ENCODE results near the gene KRT13. TPM values are rescaled to one million over a fixed set of nuclear protein-coding genes. Genes with fewer than 3 reads are reported as not detected.

The KRT13 gene
- total and polyA plus RNA-seq, 2 experiments from 2014 or later, result 8.1 to 24.8 TPM

DNA sequence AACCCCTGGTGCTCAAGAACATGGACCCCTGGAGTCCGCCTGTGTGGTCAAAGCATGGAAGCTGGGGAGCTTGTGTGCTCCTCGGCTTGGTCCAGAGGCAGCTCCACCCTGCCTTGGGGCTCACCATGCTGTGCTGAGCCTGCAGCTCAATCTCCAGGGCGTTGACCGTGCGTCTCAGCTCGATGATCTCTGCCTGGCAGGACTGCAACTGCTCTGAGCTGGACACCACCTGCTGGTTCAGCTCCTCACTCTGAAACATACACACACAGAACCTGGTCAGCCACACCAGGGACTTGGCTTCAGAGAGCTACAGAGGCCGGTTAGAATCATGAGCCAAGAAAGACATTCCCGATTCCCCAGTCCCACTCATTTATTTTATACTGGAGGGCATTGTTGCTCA is 27.2 kb downstream of the KRT13 start:
- Histone ChIP-seq H3K27me3 (no peaks in the 10 kb centered on the region), H3K9me2 (replicated peaks; ENCODE audit: insufficient read depth) (no peaks in the 10 kb centered on the region), H3K4me2 (no peak overlapping the region), H3K9me3 (ENCODE audit: low read depth) (no peaks in the 10 kb centered on the region), H3K4me3 (no peak overlapping the region), H2AFZ (no peak overlapping the region), H3K79me2 (no peaks in the 10 kb centered on the region), H3K27ac (no peak overlapping the region), H4K20me1 (ENCODE audit: insufficient read depth, poor library complexity, severe bottlenecking) (no peaks in the 10 kb centered on the region), H3K36me3 (replicated peaks; ENCODE audit: insufficient read depth, low read depth) (no peaks in the 10 kb centered on the region), H3K4me1 (ENCODE audit: insufficient read depth) (no peaks in the 10 kb centered on the region)
- no peak for DNase-seq (ENCODE audit: low spot score)
- TF ChIP-seq, protein P1, sequence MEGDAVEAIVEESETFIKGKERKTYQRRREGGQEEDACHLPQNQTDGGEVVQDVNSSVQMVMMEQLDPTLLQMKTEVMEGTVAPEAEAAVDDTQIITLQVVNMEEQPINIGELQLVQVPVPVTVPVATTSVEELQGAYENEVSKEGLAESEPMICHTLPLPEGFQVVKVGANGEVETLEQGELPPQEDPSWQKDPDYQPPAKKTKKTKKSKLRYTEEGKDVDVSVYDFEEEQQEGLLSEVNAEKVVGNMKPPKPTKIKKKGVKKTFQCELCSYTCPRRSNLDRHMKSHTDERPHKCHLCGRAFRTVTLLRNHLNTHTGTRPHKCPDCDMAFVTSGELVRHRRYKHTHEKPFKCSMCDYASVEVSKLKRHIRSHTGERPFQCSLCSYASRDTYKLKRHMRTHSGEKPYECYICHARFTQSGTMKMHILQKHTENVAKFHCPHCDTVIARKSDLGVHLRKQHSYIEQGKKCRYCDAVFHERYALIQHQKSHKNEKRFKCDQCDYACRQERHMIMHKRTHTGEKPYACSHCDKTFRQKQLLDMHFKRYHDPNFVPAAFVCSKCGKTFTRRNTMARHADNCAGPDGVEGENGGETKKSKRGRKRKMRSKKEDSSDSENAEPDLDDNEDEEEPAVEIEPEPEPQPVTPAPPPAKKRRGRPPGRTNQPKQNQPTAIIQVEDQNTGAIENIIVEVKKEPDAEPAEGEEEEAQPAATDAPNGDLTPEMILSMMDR (IDR thresholded peaks at IDR 0.05; ENCODE audit: poor library complexity), result no peak
- no peak for TF ChIP-seq EZH2 (IDR thresholded peaks at IDR 0.05; ENCODE audit: borderline replicate concordance)
- TF ChIP-seq EZH2phosphoT487 (IDR thresholded peaks at IDR 0.05; ENCODE audit: low read depth, severe bottlenecking, unreplicated experiment), result no peak
- 91% methylated on average over 8 of the region's 8 CpGs for WGBS (ENCODE audit: low lambda C conversion rate, missing lambda C conversion rate)

DNA sequence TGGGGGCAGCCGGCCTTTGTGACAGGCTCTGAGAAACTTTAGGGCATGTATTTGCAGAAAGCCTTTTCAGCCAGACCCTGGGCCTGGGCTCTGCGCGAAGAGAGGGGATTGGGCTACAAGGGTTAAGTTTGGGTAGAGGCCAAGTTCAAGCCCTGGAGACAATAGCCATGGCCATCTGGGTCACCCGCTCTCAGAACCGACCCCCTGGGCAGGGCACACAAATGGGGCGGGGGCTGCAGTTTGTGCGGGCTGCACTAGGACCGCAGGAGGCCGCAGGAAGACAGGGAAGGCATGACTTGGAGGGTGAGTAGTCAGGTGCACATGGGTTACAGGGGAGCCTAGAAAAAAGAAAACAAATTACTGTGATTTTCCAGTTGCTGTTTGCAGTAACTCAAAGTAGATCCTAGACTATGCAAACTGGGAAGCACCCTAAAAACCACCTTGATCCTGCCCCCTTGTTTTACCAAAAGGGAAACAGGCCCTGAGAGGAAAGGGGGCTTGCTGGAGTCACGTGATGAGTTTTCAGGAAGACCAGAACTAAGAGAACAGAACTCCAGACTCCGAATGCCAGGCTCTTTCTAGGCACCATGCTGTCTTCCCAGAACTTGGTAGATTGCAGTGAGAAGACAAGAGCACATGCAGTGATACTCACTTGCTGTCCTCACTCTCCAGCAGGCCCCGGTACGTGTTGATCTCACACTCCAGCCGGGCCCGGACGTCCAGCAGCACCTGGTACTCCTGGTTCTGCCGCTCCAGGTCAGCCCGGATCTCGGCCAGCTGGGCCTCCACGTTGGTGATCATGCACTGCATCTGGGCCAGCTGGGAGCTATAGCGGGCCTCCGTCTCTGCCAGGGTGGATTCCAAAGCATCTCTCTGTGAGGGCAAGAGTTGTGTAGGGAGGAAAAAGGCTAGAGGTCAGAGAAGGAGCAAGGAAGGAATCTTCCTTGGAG is 28.3 kb downstream of the KRT13 start:
- H3K4me3 ChIP-seq, result no peak overlapping the region
- H3K4me2 ChIP-seq, result no peak overlapping the region
- no peak overlapping the region for H3K27ac ChIP-seq
- no peak for DNase-seq (ENCODE audit: low spot score)
- WGBS (ENCODE audit: low lambda C conversion rate, missing lambda C conversion rate), result 94% methylated on average over 22 of the region's 22 CpGs
- H2AFZ ChIP-seq, result no peak overlapping the region
- no peaks in the 10 kb centered on the region for H3K27me3 ChIP-seq
- H3K9me3 ChIP-seq (ENCODE audit: low read depth), result no peaks in the 10 kb centered on the region
- H3K9me2 ChIP-seq (replicated peaks; ENCODE audit: insufficient read depth), result no peaks in the 10 kb centered on the region
- no peak for TF ChIP-seq EZH2phosphoT487 (IDR thresholded peaks at IDR 0.05; ENCODE audit: low read depth, severe bottlenecking, unreplicated experiment)
- no peak for TF ChIP-seq EZH2 (IDR thresholded peaks at IDR 0.05; ENCODE audit: borderline replicate concordance)
- TF ChIP-seq, protein P1 (IDR thresholded peaks at IDR 0.05; ENCODE audit: poor library complexity), result no peak
- H3K79me2 ChIP-seq, result no peaks in the 10 kb centered on the region
- H3K4me1 ChIP-seq (ENCODE audit: insufficient read depth), result no peaks in the 10 kb centered on the region
- no peaks in the 10 kb centered on the region for H3K36me3 ChIP-seq (replicated peaks; ENCODE audit: insufficient read depth, low read depth)
- no peaks in the 10 kb centered on the region for H4K20me1 ChIP-seq (ENCODE audit: insufficient read depth, poor library complexity, severe bottlenecking)

DNA sequence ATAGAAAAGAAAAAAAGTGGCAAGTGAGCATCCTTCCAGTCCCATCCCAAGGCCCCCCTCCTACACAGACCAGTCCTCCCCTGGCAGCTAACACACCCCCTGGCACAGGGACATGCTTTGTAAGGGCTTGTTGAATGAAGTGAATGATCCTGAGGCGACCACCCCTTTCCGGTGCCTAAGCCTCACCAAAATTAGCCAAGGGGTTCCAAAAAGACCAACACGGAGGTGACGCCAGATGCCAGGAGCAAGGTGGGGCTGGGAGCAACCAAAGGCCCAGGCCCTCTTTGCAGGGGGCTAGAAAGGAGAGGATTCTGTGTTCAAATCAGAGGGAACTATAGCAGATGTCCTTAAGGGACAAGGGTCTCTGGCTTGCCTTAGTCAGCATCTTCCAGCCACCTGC is 30.0 kb downstream of the KRT13 start:
- Histone ChIP-seq H3K27ac (no peak overlapping the region), H3K4me2 (no peak overlapping the region), H3K4me3 (no peak overlapping the region), H3K79me2 (no peaks in the 10 kb centered on the region), H3K9me3 (ENCODE audit: low read depth) (no peaks in the 10 kb centered on the region), H3K36me3 (replicated peaks; ENCODE audit: insufficient read depth, low read depth) (no peaks in the 10 kb centered on the region), H4K20me1 (ENCODE audit: insufficient read depth, poor library complexity, severe bottlenecking) (no peaks in the 10 kb centered on the region), H3K27me3 (no peaks in the 10 kb centered on the region), H3K4me1 (ENCODE audit: insufficient read depth) (no peaks in the 10 kb centered on the region), H2AFZ (no peak overlapping the region), H3K9me2 (replicated peaks; ENCODE audit: insufficient read depth) (no peaks in the 10 kb centered on the region)
- WGBS (ENCODE audit: low lambda C conversion rate, missing lambda C conversion rate), result 92% methylated on average over 4 of the region's 4 CpGs
- TF ChIP-seq EZH2phosphoT487 (IDR thresholded peaks at IDR 0.05; ENCODE audit: low read depth, severe bottlenecking, unreplicated experiment), result no peak
- no peak for DNase-seq (ENCODE audit: low spot score)

DNA sequence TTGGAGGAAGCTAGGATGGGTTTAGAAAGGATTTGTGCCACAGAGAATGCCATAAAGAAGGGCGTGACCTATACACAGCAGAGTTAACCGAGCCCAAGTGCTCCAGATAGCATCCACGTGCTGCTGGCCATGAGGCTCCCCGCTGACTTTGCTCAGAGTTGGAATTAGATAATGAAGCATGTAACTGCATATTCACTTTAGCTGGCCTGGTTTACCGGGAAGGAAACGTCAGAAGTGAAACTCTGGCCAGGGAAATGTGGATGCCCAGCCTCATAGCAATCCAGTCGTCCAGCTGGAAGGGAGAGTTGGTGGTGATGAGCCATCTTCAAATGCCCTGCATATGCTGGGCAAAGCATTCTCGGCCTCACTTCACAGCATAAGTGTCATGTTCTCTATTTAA is 30.5 kb downstream of the KRT13 start:
- WGBS (ENCODE audit: low lambda C conversion rate, missing lambda C conversion rate), result 81% methylated on average over 8 of the region's 8 CpGs
- Histone ChIP-seq H3K79me2 (no peaks in the 10 kb centered on the region), H3K36me3 (replicated peaks; ENCODE audit: insufficient read depth, low read depth) (no peaks in the 10 kb centered on the region), H3K4me2 (no peak overlapping the region), H3K9me3 (ENCODE audit: low read depth) (no peaks in the 10 kb centered on the region), H2AFZ (no peak overlapping the region), H4K20me1 (ENCODE audit: insufficient read depth, poor library complexity, severe bottlenecking) (no peaks in the 10 kb centered on the region), H3K4me3 (no peak overlapping the region), H3K4me1 (ENCODE audit: insufficient read depth) (no peaks in the 10 kb centered on the region), H3K27ac (no peak overlapping the region), H3K27me3 (no peaks in the 10 kb centered on the region), H3K9me2 (replicated peaks; ENCODE audit: insufficient read depth) (no peaks in the 10 kb centered on the region)
- TF ChIP-seq, protein P1 (IDR thresholded peaks at IDR 0.05; ENCODE audit: poor library complexity), result no peak
- TF ChIP-seq EZH2 (IDR thresholded peaks at IDR 0.05; ENCODE audit: borderline replicate concordance) (no peak), EZH2phosphoT487 (IDR thresholded peaks at IDR 0.05; ENCODE audit: low read depth, severe bottlenecking, unreplicated experiment) (no peak)
- DNase-seq (ENCODE audit: low spot score), result no peak

Data from hepatocyte (in vitro differentiated cells).